GM19035 (cell line): Measurements from ENCODE around the gene ADAMTS16.

ENCODE experiments used
- ATAC-seq: cut with Tn5 transposase; IDR thresholded peaks from one replicate; pipeline ENCODE4 v1.9.1; 2021; ENCODE audit not compliant: unreplicated experiment

ADAMTS16 gene

GRCh38 chr5:5306696-5307095 lies 166.6 kb downstream of the ADAMTS16 start:
- no peak for ATAC-seq

GRCh38 chr5:5308319-5308718 lies 168.2 kb downstream of the ADAMTS16 start:
- ATAC-seq: no peak

GRCh38 chr5:5309645-5310044 lies 169.5 kb downstream of the ADAMTS16 start:
- ATAC-seq: no peak

- no peak for ATAC-seq
Measured at GRCh38 chr5:5313101-5313635, 173.0 kb downstream of the ADAMTS16 start.

- ATAC-seq: no peak
Measured at GRCh38 chr5:5314166-5314565, 174.0 kb downstream of the ADAMTS16 start.

- no peak for ATAC-seq
Measured at GRCh38 chr5:5314626-5315025, 174.5 kb downstream of the ADAMTS16 start.

- no peak for ATAC-seq
Measured at GRCh38 chr5:5315068-5315980, 175.2 kb downstream of the ADAMTS16 start.

GRCh38 chr5:5316334-5316733 lies 176.2 kb downstream of the ADAMTS16 start:
- no peak for ATAC-seq

- no peak for ATAC-seq
Measured at GRCh38 chr5:5317976-5318375, 177.8 kb downstream of the ADAMTS16 start.

GRCh38 chr5:5318426-5319190 lies 178.5 kb downstream of the ADAMTS16 start:
- no peak for ATAC-seq

GRCh38 chr5:5320062-5320805 lies 180.1 kb downstream of the ADAMTS16 start:
- ATAC-seq: no peak

GRCh38 chr5:5321137-5321536 lies 181.0 kb downstream of the ADAMTS16 start:
- ATAC-seq: no peak

- ATAC-seq: no peak
Measured at GRCh38 chr5:5323551-5323950, 183.4 kb downstream of the ADAMTS16 start.

GRCh38 chr5:5326115-5326758 lies 186.1 kb downstream of the ADAMTS16 start:
- no peak for ATAC-seq

GRCh38 chr5:5327126-5327525 lies 187.0 kb downstream of the ADAMTS16 start:
- no peak for ATAC-seq

GRCh38 chr5:5330728-5331452 lies 190.8 kb downstream of the ADAMTS16 start:
- ATAC-seq: no peak

GRCh38 chr5:5331848-5332247 lies 191.7 kb downstream of the ADAMTS16 start:
- no peak for ATAC-seq

GRCh38 chr5:5332287-5332686 lies 192.2 kb downstream of the ADAMTS16 start:
- no peak for ATAC-seq

GRCh38 chr5:5335107-5335506 lies 195.0 kb downstream of the ADAMTS16 start:
- ATAC-seq: no peak

- ATAC-seq: no peak
Measured at GRCh38 chr5:5335700-5336264, 195.7 kb downstream of the ADAMTS16 start.
